ENCODE results near the gene PPP1R14D.

- TF ChIP-seq POLR2A (IDR thresholded peaks at IDR 0.05) (no peak), CTCF (IDR thresholded peaks at IDR 0.05) (no peak), POLR2AphosphoS5 (IDR thresholded peaks at IDR 0.05) (no peak)
These were observed 30.2 kb upstream of the PPP1R14D start for GRCh38 chr15:40858706-40859105.
